ENCODE measurements around the gene TBX10.

DNA sequence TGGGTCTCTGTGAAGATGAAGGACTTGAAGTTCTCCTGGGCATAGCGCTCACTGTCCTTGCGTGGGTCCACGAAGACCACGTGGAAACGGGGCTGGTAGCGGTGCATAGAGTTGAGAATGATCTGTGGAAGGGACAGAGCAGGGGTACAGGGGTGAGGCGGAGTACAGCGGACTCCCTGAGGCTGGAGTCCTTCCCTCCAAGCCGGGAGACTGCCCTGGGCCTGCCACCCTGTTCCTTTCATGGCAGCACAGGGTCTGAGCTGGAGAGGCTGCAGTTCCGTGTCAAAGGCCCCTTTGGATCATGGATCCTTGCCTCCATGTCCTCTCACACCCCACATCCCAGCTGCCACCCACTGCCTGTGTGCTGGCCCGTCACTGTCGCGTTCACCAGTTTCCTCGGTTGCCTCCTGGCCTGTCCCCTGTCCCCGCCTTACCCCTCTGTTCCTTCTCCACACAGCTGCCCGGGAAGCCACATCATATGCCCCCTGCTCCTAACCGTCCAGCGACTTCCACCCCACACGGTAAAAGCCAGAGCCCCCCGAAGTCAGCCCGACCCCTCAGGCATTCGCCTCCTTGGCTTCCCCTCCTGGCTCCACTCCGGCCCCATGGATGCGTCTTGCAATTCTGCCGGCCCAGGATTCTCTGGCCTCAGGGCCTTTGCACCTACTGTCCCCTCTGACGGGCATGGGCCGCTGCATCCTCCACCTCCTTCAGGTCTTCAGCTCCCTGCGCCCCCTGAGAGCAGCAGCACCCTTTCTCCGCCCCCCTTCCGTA, 6.4 kb downstream of the TBX10 start:
- TF ChIP-seq, protein P1, sequence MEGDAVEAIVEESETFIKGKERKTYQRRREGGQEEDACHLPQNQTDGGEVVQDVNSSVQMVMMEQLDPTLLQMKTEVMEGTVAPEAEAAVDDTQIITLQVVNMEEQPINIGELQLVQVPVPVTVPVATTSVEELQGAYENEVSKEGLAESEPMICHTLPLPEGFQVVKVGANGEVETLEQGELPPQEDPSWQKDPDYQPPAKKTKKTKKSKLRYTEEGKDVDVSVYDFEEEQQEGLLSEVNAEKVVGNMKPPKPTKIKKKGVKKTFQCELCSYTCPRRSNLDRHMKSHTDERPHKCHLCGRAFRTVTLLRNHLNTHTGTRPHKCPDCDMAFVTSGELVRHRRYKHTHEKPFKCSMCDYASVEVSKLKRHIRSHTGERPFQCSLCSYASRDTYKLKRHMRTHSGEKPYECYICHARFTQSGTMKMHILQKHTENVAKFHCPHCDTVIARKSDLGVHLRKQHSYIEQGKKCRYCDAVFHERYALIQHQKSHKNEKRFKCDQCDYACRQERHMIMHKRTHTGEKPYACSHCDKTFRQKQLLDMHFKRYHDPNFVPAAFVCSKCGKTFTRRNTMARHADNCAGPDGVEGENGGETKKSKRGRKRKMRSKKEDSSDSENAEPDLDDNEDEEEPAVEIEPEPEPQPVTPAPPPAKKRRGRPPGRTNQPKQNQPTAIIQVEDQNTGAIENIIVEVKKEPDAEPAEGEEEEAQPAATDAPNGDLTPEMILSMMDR (optimal IDR thresholded peaks at IDR 0.05 in 1 of 3, IDR thresholded peaks at IDR 0.05 in 1 of 3, conservative IDR thresholded peaks at IDR 0.05 in 1 of 3; ENCODE audit: extremely low read depth in 1 of 3, insufficient read depth in 2 of 3, low read length in 3 of 3) = no peak
- no peak for TF ChIP-seq EZH2 (IDR thresholded peaks at IDR 0.05; ENCODE audit: low read length)

All from keratinocyte (primary cell).